Measurements from ENCODE around the gene NDUFA11.

GRCh38 chr19:5936292-5936592 is 32.7 kb upstream of the NDUFA11 start:
- TF ChIP-seq, protein P1, sequence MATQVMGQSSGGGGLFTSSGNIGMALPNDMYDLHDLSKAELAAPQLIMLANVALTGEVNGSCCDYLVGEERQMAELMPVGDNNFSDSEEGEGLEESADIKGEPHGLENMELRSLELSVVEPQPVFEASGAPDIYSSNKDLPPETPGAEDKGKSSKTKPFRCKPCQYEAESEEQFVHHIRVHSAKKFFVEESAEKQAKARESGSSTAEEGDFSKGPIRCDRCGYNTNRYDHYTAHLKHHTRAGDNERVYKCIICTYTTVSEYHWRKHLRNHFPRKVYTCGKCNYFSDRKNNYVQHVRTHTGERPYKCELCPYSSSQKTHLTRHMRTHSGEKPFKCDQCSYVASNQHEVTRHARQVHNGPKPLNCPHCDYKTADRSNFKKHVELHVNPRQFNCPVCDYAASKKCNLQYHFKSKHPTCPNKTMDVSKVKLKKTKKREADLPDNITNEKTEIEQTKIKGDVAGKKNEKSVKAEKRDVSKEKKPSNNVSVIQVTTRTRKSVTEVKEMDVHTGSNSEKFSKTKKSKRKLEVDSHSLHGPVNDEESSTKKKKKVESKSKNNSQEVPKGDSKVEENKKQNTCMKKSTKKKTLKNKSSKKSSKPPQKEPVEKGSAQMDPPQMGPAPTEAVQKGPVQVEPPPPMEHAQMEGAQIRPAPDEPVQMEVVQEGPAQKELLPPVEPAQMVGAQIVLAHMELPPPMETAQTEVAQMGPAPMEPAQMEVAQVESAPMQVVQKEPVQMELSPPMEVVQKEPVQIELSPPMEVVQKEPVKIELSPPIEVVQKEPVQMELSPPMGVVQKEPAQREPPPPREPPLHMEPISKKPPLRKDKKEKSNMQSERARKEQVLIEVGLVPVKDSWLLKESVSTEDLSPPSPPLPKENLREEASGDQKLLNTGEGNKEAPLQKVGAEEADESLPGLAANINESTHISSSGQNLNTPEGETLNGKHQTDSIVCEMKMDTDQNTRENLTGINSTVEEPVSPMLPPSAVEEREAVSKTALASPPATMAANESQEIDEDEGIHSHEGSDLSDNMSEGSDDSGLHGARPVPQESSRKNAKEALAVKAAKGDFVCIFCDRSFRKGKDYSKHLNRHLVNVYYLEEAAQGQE (IDR thresholded peaks at IDR 0.05; ENCODE audit: low read depth, low read length), result no peak
- no peak for TF ChIP-seq JUND (IDR thresholded peaks at IDR 0.05)
